GM18511 (cell line): Measurements from ENCODE around the gene CCDC187.
"Not testable (repeated sequence)": the region's sequence is repeated elsewhere in the genome, so short reads cannot be mapped to it uniquely, and the experiment has no call there.

Experiments
- ATAC-seq: cut with Tn5 transposase; IDR thresholded peaks from one replicate; pipeline ENCODE4 v1.9.1; 2021; ENCODE audit warnings: mild to moderate bottlenecking, moderate library complexity; ENCODE audit not compliant: unreplicated experiment

The CCDC187 gene

GRCh38 chr9:136328011-136328621 lies 24.2 kb upstream of the CCDC187 start:
- no peak for ATAC-seq

- no peak for ATAC-seq
These were observed 23.5 kb upstream of the CCDC187 start, which contains the start of gene GPSM1 for GRCh38 chr9:136327304-136327974. Gene GPSM1, plus strand, starts transcription at chr9:136327539. Its CDS starts 157 bp downstream, at chr9:136327696.

- no peak for ATAC-seq
These were observed 22.9 kb upstream of the CCDC187 start for GRCh38 chr9:136326761-136327303.

DNA sequence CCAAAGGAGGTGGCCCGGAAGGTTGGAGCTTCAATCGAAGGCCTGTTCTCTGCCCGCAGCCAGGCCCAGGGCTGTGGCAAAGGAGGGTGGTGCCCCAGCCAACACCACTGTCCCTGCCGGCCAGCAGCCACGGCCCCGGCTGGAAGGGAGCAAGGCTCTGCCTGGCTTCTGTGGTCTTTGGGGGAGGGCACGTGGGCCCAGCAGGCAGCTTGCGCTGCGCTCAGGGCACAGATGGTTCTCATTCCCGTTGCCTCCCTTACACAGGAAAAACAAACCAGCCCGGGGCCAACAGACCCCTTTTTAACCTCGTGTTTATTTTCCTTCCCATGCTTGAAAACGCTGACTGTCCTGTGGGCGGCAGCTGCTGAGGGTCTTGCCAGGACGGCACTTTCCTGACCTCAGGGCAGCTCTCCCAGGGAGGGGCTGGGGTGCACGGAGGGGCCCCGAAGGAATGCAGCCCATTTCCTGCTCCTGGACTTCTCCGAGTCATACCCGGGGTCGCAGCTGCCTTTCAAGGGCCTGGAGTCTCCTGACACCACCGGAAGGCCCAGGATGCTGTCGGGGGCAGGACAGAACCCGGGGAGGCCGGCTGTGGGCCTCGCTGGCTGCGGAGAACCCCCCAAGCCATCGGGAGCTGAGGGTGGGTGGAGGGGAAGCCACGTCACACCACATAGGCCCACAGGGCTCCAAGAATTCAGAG lies 22.3 kb upstream of the CCDC187 start:
- ATAC-seq, result no peak

- ATAC-seq, result no peak
These were observed 21.5 kb upstream of the CCDC187 start for GRCh38 chr9:136325358-136325757.

GRCh38 chr9:136324501-136325300 lies 20.8 kb upstream of the CCDC187 start:
- no peak for ATAC-seq

DNA sequence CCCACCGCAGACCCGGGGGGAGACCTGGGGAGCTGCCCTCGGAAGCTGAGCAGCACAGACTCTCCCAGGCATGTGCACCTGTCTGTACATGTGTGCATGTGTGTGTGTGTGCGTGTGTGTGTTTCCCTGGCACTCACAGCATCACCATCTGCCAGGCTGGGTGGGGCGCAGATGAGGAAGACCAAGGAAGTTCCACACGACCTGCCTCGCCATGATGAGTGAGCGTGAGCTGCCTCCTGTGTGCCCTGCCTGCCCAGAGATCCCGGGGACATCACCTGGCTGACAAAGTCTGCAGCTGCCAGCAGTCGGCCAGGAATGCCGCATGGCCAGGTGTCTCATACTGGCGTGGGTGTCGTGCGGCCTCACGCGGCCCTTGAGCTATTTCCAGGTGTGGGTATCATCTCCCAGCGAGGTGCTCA lies 19.5 kb upstream of the CCDC187 start:
- no peak for ATAC-seq

GRCh38 chr9:136322756-136323330 lies 18.9 kb upstream of the CCDC187 start:
- ATAC-seq, result no peak

GRCh38 chr9:136321561-136321960 lies 17.7 kb upstream of the CCDC187 start:
- ATAC-seq, result no peak

DNA sequence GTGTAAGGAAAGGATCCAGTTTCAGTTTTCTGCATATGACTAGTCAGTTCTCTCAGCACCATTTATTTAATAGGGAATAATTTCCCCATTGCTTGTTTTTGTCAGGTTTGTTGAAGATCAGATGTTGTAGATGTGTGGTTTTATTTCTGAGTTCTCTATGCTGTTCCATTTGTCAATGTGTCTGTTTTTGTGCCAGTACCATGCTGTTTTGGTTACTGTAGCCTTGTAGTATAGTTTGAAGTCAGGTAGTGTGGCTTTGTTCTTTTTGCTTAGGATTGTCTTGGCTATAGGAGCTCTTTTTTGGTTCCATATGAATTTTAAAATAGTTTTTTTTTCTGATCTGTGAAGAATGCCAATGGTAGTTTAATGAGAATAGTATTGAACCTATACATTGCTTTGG lies 17.1 kb upstream of the CCDC187 start:
- not testable (repeated sequence) for ATAC-seq

- not testable (repeated sequence) for ATAC-seq
These were observed 16.1 kb upstream of the CCDC187 start for GRCh38 chr9:136319955-136320354.

DNA sequence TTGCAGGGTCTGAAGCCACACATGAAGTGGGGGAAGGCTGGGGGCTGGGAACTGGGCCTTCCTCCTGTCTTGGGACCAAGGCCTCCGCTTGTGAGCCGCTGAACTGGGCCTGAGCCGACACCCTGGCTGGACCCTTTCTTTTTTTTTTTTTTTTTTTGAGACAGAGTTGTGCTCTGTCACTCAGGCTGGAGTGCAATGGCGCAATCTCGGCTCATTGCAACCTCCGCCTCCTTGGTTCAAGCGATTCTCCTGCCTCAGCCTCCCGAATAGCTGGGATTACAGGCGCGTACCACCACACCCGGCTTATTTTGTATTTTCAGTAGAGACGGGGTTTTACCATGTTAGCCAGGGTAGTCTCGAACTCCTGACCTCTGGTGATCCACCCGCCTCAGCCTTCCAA lies 15.3 kb upstream of the CCDC187 start:
- ATAC-seq, result not testable (repeated sequence)

- no peak for ATAC-seq
These were observed 14.9 kb upstream of the CCDC187 start for GRCh38 chr9:136318776-136319241.

DNA sequence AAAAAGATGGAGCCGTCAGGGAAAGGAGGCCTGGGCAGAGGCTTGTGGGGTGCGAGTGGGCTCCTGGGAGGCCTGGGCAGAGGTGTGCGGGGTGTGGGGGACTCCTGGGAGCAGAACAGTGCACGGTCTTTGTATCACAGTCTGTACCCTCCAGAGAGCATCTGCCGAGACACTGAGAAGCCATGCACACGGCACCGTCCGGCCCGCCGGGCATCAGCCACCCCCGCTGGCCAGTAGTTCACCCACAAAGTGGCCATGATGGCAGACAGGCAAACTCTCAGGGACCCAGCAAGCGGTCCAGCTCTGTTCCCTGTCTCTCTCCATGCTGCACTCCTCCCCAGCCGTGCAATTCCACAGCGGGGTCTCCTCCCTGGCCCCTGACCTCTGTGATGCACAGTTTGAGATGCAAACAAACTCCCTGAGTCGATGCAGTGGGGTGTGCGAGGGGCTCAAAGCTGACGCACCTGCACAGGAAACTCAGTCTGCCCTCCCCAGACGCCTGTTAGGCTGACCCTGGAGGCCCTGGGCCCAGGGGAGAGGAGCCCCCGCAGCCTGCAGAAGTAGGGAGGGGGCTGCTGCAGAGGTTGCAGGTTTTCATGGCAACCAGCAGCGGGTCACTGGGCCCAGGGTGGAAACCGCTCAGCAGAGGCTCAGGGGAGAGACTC lies 14.3 kb upstream of the CCDC187 start:
- no peak for ATAC-seq

DNA sequence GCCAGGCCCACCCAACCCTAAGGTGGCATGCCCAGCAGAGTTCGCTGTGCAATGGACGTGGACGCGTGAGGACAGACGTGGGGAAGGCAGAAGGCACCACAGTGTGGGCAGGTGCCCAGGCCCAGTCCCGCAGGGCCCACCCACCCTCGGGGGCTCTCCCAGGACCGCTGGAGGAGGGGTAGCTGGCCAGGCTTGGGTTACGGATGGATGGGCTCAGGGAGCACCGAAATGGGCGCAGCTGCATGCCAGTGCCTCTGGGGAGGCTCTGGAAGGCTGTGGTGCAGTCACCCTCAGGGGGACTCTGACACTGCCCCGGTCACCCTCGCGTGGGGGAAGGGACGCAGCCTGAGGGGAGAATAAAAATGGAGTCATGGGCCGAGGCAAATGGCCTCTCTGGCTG lies 13.8 kb upstream of the CCDC187 start:
- ATAC-seq, result no peak

- ATAC-seq, result no peak
These were observed 13.2 kb upstream of the CCDC187 start for GRCh38 chr9:136316896-136317676.

GRCh38 chr9:136316271-136316751 lies 12.4 kb upstream of the CCDC187 start:
- no peak for ATAC-seq

DNA sequence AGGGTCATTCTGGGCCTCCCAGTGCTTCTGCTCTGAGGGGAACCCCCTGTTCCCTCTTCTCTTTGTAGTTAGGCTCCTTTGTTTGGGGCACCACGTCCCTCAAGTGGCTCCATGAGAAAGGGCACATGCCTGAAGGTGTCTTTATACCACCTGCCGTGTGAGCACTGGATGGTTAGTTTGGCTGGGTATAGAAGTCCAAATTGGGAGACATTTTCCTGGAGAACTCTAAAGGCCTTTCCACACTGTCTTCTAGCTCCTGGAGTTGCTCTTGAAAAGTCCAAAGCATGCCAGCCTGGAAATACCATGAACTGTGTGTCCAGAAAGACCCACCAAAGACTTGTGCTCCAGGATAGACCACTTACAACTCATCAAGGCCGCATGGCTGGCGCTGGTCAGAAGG lies 11.1 kb upstream of the CCDC187 start:
- ATAC-seq, result no peak

GRCh38 chr9:136314056-136314416 lies 10.1 kb upstream of the CCDC187 start:
- ATAC-seq, result no peak
